HG03196 (cell line): Measurements from ENCODE around the gene NDUFB4.

ENCODE experiments used
- ATAC-seq: cut with Tn5 transposase; IDR thresholded peaks from one replicate; pipeline ENCODE4 v1.9.1; 2021; ENCODE audit not compliant: unreplicated experiment

NDUFB4 gene

DNA sequence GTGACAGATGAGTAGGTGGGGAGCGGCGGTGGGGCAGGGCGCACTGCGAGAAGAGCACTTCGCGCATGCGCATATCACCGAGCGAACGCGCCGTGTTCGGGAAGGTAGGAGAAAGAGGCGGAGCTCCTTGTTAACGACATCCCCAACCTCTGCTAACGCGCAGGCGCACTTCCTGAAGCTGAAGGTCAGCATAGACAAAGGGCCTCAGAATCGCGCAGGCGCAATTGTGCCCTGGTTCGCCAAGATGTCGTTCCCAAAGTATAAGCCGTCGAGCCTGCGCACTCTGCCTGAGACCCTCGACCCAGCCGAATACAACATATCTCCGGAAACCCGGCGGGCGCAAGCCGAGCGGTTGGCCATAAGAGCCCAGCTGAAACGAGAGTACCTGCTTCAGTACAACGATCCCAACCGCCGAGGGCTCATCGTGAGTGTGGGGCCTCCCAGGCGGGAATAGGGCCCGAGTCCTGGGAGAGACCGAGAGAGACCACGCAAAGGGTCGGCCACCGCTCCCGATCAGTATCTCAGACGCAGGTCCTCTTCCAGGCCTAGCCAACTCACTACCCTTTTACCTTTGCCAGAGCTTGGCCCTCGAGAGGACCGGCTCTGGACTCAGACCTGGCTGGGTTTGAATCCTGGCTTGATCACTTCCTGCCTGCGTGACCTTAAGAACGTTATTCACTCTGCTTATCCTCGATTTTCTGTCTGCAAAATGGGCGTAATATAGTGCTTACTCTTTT is at the start of gene NDUFB4:
NDUFB4 (plus strand) TSS at position 221 of the 737 bp plus-strand sequence; CDS start at position 245, 24 bp downstream.
- ATAC-seq: peak; percentile 92

DNA sequence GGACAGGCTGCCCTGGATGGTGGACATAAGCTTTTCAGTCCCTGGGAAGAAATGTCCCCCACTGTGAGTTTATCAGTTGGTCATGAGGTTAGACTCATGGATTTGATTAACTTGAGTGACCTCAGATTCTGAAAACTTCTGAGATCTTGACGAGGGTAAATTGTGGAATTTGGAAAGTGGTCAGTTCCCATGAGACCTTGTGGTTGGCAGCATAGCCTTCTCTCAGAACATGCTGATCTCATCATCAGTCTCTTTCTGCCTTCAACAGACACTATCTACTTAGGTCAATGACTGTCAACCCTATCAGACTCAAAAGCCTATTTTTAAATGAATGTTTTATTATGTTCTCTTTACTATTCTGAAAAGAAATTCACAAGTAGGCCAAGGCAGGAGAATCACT is 45.6 kb upstream of the NDUFB4 start:
- ATAC-seq: no peak

DNA sequence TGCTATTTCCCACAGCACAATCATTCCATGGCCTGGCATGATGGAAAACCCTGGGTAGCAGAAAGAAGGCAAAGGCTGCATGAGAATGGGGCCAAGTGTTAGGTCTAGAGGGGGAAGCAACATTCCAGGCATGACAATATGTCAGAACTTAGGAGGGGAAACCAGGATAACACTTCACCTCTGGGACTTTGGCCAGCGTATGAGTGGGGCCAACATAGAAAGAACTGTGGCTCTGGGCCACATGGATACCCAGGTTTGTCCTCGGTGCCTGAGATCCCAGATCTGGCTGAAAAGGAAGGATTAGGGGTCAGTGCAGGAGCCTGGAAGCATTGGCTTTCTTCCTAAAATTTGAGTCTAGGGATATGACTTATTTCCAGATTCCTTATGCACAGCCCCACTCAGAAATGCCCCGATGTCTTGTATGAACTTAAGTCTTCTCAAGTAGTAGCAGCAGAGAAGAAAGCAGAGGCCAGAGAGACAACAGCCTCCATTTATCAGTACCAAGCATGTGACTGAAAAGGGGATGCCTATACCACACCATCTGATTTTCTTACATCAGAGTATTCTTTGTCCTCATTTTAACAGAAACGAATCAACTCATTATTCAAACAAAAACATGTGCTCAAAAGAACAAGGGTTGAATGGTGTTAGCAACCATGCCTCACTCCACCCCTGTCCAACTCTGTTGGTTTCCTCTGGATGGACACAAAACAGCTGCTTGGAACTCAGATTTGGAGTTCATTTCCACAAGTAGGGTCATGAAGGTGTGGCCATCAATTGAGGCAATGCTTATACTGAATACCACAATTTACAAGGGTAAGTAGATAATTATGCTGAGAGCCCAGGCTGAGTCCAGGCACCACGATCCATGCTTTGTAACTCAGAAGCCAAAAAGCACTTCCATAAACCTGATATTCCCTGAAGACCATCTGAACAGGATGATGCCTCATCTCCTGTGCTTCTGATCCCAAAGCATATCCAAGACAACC is 43.7 kb upstream of the NDUFB4 start:
- no peak for ATAC-seq

GRCh38 chr3:120554812-120555606 is 41.1 kb upstream of the NDUFB4 start:
- no peak for ATAC-seq

- no peak for ATAC-seq
Observed at GRCh38 chr3:120555657-120556509, 40.3 kb upstream of the NDUFB4 start.

DNA sequence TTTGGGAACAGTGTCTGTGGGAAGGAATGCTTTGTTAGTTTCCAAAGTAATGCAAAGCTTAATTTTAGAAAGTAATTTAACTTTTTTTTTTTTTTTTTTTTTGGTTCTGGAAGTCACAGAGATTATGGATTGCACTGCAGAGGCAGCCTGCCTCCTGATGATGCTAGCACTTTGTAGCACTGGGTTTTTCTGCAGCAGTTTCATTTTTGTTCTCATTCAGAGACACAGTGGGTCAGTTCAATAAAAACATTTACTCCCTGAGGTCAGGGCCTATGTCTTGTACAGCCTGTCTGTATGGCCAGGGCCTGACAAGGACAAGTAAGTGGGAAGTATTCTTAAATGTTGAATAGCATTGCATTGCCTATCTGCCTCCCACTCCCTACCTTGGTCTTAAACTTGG is 39.0 kb upstream of the NDUFB4 start:
- no peak for ATAC-seq

DNA sequence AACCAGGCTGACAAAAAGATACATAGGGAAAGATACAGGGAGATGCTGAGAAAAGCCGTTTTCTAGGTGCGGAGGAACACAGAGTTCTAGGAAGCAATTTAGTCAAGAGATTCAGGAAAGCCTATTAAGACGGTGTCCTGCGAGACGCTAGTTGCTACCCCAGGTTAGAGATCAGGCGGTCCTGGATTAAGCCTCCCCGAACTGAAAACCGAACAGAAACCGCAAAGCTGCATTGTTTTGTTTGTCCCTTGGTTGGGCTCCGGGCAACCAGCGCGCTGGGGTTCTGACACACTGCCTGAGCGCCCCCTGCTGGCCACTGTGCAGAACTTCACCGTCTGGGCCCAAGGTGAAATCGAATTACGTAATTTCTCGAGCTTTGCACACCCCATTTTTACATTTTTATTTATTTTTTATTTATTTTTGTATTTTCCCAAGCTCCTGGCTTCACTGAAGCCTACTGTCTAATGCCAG is 37.3 kb upstream of the NDUFB4 start:
- peak; percentile 86 for ATAC-seq

DNA sequence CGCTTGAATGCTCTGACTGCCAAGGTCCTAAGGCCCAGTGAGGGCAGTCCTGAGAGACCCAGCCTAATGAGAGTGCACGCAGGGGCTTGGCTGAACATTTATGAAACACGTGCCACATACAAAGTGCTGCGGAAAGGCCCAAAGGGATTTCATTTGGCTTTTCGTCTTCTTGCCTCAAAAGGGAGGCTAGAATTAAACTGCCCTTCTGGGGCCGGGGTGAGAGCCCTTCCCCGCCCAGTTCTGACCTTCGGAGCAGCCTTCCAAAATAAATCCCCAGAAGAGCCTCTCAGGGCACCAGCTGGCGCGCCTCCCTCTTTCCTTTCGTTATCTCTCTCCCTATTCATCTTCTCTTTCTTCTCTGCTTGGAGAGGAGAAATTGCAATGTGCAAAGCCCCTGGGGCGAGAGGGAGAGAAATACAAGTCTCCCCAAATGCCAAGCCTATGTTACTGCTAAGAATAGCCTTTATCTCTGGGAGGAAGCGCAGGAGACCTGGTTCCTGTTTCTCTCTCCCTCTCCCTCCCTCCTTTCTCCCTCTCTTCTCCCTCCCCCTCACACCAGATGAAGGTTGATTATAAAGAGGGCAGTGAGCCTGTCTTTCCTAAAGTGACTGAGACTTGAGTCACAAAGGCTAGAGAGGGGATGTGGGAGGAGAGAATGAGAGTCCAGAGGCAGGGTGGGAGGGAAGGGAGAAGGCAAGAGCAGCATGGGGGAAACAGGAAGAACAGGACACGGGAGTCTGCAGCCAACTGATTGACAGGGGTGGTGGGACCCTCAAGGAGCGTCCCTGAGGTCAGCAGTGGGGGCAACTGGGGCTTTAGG is 36.7 kb upstream of the NDUFB4 start:
- peak; percentile 28 for ATAC-seq

- ATAC-seq: no peak
Observed at GRCh38 chr3:120560304-120561250, 35.6 kb upstream of the NDUFB4 start.

DNA sequence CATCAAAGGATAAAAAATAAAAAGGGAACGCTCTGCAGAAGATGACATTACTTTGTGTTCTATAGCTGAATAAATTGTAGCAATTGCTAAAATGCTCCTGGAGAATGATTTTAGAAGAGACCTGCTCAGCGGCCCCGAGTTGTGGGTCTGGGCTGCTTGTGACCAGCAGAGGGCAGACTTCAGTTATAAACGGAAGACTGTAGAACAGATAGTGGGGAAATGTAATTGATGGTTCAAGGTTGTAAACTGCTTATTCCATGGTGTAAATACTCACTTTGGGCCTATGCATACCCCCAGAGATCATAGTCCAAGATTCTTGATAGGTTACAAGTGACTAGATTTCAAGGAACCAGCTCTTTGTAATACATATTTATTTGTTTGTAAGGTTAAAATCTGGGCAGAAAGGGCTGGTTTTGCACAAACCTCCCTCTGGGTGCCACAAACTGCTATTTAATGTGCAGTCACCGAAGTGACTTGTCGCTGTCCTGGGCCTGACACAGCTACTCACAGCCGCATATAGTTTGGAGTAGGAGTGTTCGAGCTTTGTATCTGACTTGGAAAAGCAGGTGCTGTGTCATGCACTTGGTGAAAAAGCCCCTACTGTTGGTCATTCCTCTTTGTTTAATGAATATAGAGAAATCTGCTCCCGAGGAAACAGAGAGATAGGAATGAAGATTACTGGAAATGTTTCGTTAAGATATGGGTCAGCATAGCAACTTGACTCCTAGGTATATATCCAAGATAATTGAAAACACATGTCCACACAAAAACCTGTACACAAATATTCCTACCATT is 34.7 kb upstream of the NDUFB4 start:
- ATAC-seq: no peak

DNA sequence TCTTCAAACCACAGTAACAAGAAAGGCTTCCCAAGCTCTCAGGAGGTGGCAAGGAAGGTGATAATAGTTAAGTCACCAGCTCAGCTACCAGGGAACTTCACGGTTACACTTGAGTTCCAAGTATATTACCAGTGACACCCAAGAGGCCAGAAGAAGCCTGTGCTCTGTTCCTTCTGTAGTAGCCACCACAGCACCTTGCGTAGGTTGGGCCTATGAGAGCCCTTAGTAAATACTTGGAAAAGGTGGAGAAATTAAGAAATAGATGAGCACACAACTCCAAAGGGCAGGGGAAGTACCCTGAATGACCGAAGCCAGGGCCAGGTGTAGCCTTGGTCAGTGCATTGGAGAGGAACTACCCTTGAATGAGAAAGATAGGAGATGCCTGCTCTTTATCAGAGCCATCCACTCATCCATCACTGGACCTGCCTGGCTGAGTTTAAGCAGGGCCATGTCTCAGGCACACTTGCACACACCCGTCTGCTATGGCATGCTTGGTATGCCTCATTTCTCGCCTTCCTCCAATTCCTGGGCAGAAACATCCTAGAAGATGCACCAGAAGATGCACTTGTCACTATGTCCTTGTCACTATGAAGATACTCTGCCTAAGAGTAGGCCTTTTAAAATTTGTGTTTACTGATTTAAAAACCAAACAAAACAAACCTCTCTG is 32.6 kb upstream of the NDUFB4 start:
- ATAC-seq: no peak

DNA sequence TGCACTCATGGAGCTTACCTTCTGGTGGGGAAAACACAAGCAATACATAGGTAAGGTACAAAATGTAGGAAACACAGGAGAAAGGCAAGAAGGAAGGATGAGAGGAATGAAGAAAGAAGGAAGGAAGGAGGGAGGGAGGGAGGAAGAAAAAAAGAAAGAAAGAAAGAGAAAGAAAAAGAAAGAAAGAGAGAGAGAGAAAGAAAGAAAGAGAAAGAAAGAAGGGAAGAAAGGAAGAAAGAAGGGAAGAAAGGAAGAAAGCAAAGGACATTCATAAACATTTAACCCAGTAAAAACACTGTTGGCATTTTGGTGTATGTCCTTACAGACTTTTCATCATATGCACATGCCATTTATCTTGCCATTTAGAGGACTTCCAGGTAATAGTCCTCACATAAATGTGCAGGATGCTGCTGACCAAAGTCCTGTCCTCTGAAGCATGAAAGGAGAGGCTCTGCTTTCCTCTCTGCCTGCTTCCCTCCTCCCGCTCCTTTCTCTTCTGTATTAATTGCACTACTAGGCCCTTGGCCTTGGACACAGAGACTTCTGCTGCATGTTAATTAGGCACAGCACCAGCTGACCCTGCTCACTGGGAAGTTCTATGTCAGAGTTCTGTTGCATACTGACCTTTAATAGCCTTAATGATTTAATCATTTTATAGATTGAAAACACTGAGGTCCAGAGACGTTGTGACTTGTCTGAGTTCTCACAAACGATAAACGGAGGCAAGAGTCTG is 29.7 kb upstream of the NDUFB4 start:
- no peak for ATAC-seq

GRCh38 chr3:120567370-120568201 is 28.6 kb upstream of the NDUFB4 start:
- ATAC-seq: no peak

- ATAC-seq: no peak
Observed at GRCh38 chr3:120568202-120568531, 28.0 kb upstream of the NDUFB4 start.

DNA sequence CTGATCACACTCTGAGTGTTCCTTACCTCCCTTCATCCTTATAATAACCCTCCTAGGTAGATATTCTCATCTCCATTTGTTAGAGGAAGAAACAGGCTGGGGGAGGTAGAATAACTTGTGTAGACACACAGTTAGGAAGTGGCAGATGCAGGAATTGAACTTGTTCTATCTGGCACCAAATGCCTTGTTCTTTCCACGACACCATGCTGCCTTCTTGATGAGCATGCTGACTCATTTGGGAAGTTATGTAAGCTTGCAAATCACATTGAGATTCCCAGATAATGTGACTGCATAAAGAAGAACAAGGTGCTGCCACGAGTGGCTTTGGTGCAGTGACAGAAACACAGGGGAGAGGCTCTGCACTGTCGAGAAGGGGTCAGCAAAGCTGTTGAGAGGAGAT is 27.5 kb upstream of the NDUFB4 start:
- no peak for ATAC-seq
